Measurements from ENCODE around the gene CST4. TPM values are rescaled to one million over a fixed set of nuclear protein-coding genes. Genes with fewer than 3 reads are reported as not detected.
"Not testable (repeated sequence)": the region's sequence is repeated elsewhere in the genome, so short reads cannot be mapped to it uniquely, and the experiment has no call there.

CST4 gene
- total and polyA plus RNA-seq, 8 donors: not detected

- ATAC-seq (no peak), DNase-seq (no peak), FAIRE-seq (no peak)
- H3K9me3 ChIP-seq: no peaks in the 10 kb centered on the region
- H3K4me3 ChIP-seq: no peak overlapping the region
- no peak for TF ChIP-seq CTCF (IDR thresholded peaks at IDR 0.05)
- intact Hi-C loops (cut with DNase I): no loop called here
- H3K27me3 ChIP-seq: no peaks in the 10 kb centered on the region
- 87 to 95% methylated on average over 3 of the region's 3 CpGs for WGBS, 2 donors
- no peaks in the 10 kb centered on the region for H3K36me3 ChIP-seq
- no peak overlapping the region for H3K27ac ChIP-seq
- H3K4me1 ChIP-seq: no peaks in the 10 kb centered on the region
Observed at GRCh38 chr20:23664954-23665353, 23.9 kb downstream of the CST4 start.

GRCh38 chr20:23664046-23664445 lies 24.8 kb downstream of the CST4 start:
- H3K27me3 ChIP-seq; H3K9me3 ChIP-seq; intact Hi-C loops (cut with DNase I); H3K36me3 ChIP-seq; H3K4me1 ChIP-seq; H3K27ac ChIP-seq; FAIRE-seq; H3K4me3 ChIP-seq; ATAC-seq; DNase-seq: not testable (repeated sequence)
- WGBS, 2 donors: 50 to 52% methylated on average over 4 of the region's 4 CpGs

GRCh38 chr20:23663180-23663579 lies 25.7 kb downstream of the CST4 start:
- Histone ChIP-seq H3K4me3 (no peak overlapping the region), H3K4me1 (no peaks in the 10 kb centered on the region), H3K9me3 (no peaks in the 10 kb centered on the region), H3K27me3 (no peaks in the 10 kb centered on the region), H3K27ac (no peak overlapping the region), H3K36me3 (no peaks in the 10 kb centered on the region)
- 68 to 84% methylated on average over 6 of the region's 6 CpGs for WGBS, 2 donors
- FAIRE-seq (no peak), DNase-seq (no peak), ATAC-seq (no peak)
- no peak for TF ChIP-seq CTCF (IDR thresholded peaks at IDR 0.05)
- intact Hi-C loops (cut with DNase I): no loop called here

GRCh38 chr20:23662276-23662870 lies 26.5 kb downstream of the CST4 start:
- Histone ChIP-seq H3K9me3 (no peaks in the 10 kb centered on the region), H3K27ac (no peak overlapping the region), H3K36me3 (no peaks in the 10 kb centered on the region), H3K4me3 (no peak overlapping the region), H3K27me3 (no peaks in the 10 kb centered on the region), H3K4me1 (no peaks in the 10 kb centered on the region)
- ATAC-seq (no peak), FAIRE-seq (no peak), DNase-seq (no peak)
- WGBS, 2 donors: 80 to 88% methylated on average over 9 of the region's 9 CpGs
- intact Hi-C loops (cut with DNase I): no loop called here
- TF ChIP-seq CTCF (IDR thresholded peaks at IDR 0.05): no peak

- intact Hi-C loops (cut with DNase I): no loop called here
- H3K9me3 ChIP-seq: no peaks in the 10 kb centered on the region
- no peaks in the 10 kb centered on the region for H3K27me3 ChIP-seq
- ATAC-seq (no peak), DNase-seq (no peak), FAIRE-seq (no peak)
- no peaks in the 10 kb centered on the region for H3K4me1 ChIP-seq
- H3K4me3 ChIP-seq: no peak overlapping the region
- TF ChIP-seq CTCF (IDR thresholded peaks at IDR 0.05): no peak
- no peaks in the 10 kb centered on the region for H3K36me3 ChIP-seq
- H3K27ac ChIP-seq: no peak overlapping the region
- 85 to 92% methylated on average over 6 of the region's 6 CpGs for WGBS, 2 donors
Observed at GRCh38 chr20:23661002-23661429, 27.8 kb downstream of the CST4 start.
